ENCODE results near the gene FOXO1. TPM values are rescaled to one million over a fixed set of nuclear protein-coding genes. Genes with fewer than 3 reads are reported as not detected.

Gene FOXO1
- total and polyA plus RNA-seq, 2 experiments from 2014 or later: 32.4 to 68.0 TPM

GRCh38 chr13:40518481-40518882 is 148.0 kb downstream of the FOXO1 start (continued):
- no peak for TF ChIP-seq ZNF462 (CRISPR knock-in tag; IDR thresholded peaks at IDR 0.05)
- no peak for TF ChIP-seq POLR2AphosphoS5 (IDR thresholded peaks at IDR 0.05; ENCODE audit: low read depth)
- no peak for TF ChIP-seq EZH2 (IDR thresholded peaks at IDR 0.05; ENCODE audit: low read depth, unreplicated experiment)
- TF ChIP-seq NANOG (IDR thresholded peaks at IDR 0.05; ENCODE audit: borderline replicate concordance): no peak
- no peak for TF ChIP-seq CREB1 (CRISPR knock-in tag; IDR thresholded peaks at IDR 0.05; ENCODE audit: low read depth)
- TF ChIP-seq ETS1 (IDR thresholded peaks at IDR 0.05): no peak

GRCh38 chr13:40517486-40518480 is 148.7 kb downstream of the FOXO1 start:
- DNase-seq (ENCODE audit: low spot score) (no peak), ATAC-seq (no peak)
- Histone ChIP-seq H3K4me2 (no peak overlapping the region), H3F3A (replicated peaks; ENCODE audit: low read depth) (no peaks in the 10 kb centered on the region), H3K9me2 (ENCODE audit: insufficient read depth) (peaks cover 6% of the 10 kb centered on the region; the same call in 1 of the 2 replicates), H3K79me2 (replicated peaks; ENCODE audit: insufficient read depth) (no peaks in the 10 kb centered on the region), H4K20me1 (replicated peaks; ENCODE audit: insufficient read depth) (no peaks in the 10 kb centered on the region), H3K36me3 (ENCODE audit: insufficient read depth) (no peaks in the 10 kb centered on the region), H2AFZ (no peak overlapping the region), H3K4me1 (ENCODE audit: insufficient read depth) (no peaks in the 10 kb centered on the region), H3K27ac (ENCODE audit: low read depth) (no peak overlapping the region), H3K27me3 (ENCODE audit: insufficient read depth) (no peaks in the 10 kb centered on the region), H3K4me3 (no peak overlapping the region)
- H3K27me3 Mint-ChIP-seq (ENCODE audit: insufficient read depth, low read depth, poor library complexity): peaks cover 4% of the 10 kb centered on the region
- H3K4me1 Mint-ChIP-seq: peaks cover 9% of the 10 kb centered on the region; the same call in 2 of the 3 replicates
- H3K36me3 Mint-ChIP-seq (ENCODE audit: low read depth): no peaks in the 10 kb centered on the region
- no peak overlapping the region for H3K4me3 Mint-ChIP-seq
- H3K9me3 Mint-ChIP-seq: no peaks in the 10 kb centered on the region
- no peak overlapping the region for H3K27ac Mint-ChIP-seq
- TF ChIP-seq ZNF331 (CRISPR knock-in tag; IDR thresholded peaks at IDR 0.05; ENCODE audit: low read depth): no peak
- TF ChIP-seq POLR2AphosphoS5 (IDR thresholded peaks at IDR 0.05; ENCODE audit: low read depth): no peak
